ENCODE data around the gene GALNT5.

DNA sequence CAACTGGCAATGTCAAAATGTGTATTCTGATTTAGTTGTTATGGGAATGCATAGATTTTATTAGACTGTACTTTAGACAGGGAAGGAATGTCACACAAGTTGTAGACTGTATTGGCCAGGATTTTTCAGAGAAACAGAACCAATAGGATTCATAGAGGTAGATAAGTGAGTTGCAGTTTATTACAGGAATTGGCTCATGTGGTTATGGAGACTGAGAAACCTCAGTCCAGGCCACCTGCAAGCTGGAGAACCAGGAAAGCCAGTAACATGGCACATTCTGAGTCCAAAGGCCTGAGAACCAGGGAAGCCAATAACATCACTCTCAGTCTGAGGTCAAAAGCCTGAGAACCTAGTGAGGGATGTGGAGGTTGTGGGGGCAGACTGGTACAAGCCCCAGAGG, 1.8 kb upstream of the GALNT5 start:
- TF ChIP-seq EZH2 (IDR thresholded peaks at IDR 0.05; ENCODE audit: insufficient read depth, low read length) = no peak
- TF ChIP-seq, protein P1, sequence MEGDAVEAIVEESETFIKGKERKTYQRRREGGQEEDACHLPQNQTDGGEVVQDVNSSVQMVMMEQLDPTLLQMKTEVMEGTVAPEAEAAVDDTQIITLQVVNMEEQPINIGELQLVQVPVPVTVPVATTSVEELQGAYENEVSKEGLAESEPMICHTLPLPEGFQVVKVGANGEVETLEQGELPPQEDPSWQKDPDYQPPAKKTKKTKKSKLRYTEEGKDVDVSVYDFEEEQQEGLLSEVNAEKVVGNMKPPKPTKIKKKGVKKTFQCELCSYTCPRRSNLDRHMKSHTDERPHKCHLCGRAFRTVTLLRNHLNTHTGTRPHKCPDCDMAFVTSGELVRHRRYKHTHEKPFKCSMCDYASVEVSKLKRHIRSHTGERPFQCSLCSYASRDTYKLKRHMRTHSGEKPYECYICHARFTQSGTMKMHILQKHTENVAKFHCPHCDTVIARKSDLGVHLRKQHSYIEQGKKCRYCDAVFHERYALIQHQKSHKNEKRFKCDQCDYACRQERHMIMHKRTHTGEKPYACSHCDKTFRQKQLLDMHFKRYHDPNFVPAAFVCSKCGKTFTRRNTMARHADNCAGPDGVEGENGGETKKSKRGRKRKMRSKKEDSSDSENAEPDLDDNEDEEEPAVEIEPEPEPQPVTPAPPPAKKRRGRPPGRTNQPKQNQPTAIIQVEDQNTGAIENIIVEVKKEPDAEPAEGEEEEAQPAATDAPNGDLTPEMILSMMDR (IDR thresholded peaks at IDR 0.05; ENCODE audit: insufficient read depth, low read depth, low read length) = no peak
